DND-41 (cell line): ENCODE measurements around the gene DNER.

Source experiments
- ATAC-seq: fragments of 200-7000 bp; cut with Tn5 transposase; 3 replicates; pipeline ENCODE4 v1.9.1; 2021; ENCODE audit warnings: low read depth; ENCODE audit not compliant: insufficient read depth
- DNase-seq: peaks from one replicate; pipeline ENCODE4 v3.0.0-alpha.2; 2020
- H2AFZ ChIP-seq: 2 replicates; pipeline ENCODE4 v1.6.0; 2012; ENCODE audit warnings: low read depth, low read length
- H3K27ac ChIP-seq: 2 replicates; pipeline ENCODE4 v1.5.1; 2012; ENCODE audit warnings: low read length, inconsistent platforms
- H3K27me3 ChIP-seq: fragments of 200-600 bp; sonication (generic); 2 replicates; pipeline ENCODE4 v1.6.0; 2012; ENCODE audit warnings: low read length, mild to moderate bottlenecking, inconsistent platforms; ENCODE audit not compliant: insufficient read depth, poor library complexity
- H3K36me3 ChIP-seq: 2 replicates; pipeline ENCODE4 v1.5.1; 2012; ENCODE audit warnings: low read length, inconsistent platforms; ENCODE audit not compliant: insufficient read depth
- H3K4me1 ChIP-seq: 2 replicates; pipeline ENCODE4 v1.5.1; 2012; ENCODE audit warnings: mild to moderate bottlenecking, low read length; ENCODE audit not compliant: insufficient read depth
- H3K4me2 ChIP-seq: 2 replicates; pipeline ENCODE4 v1.6.0; 2012; ENCODE audit warnings: mild to moderate bottlenecking, moderate library complexity, low read length, inconsistent platforms; ENCODE audit not compliant: insufficient read depth
- H3K4me3 ChIP-seq, 2 experiments: fragments of 200-600 bp in 1 of 2; shearing (Covaris generic) in 1 of 2; 2 replicates each; pipeline ENCODE4 v1.5.1; 2012 to 2016; ENCODE audit warnings: inconsistent platforms in 2 of 2, low read length in 2 of 2, mild to moderate bottlenecking in 2 of 2, low read depth in 1 of 2, moderate library complexity in 1 of 2
- H3K79me2 ChIP-seq: 2 replicates; pipeline ENCODE4 v1.6.0; 2012; ENCODE audit warnings: low read length, inconsistent platforms; ENCODE audit not compliant: insufficient read depth
- H3K9ac ChIP-seq: 2 replicates; pipeline ENCODE4 v1.6.0; 2012; ENCODE audit warnings: low read depth, mild to moderate bottlenecking, inconsistent platforms, low read length, moderate library complexity
- H3K9me3 ChIP-seq: 2 replicates; pipeline ENCODE4 v1.5.1; 2012; ENCODE audit warnings: low read length, moderate library complexity, mild to moderate bottlenecking, inconsistent platforms; ENCODE audit not compliant: insufficient read depth, severe bottlenecking
- H4K20me1 ChIP-seq: 2 replicates; pipeline ENCODE4 v1.6.0; 2012; ENCODE audit warnings: low read length; ENCODE audit not compliant: insufficient read depth
- EZH2 ChIP-seq: IDR thresholded peaks from 3 replicates; pipeline ENCODE4 v1.6.1; 2012; ENCODE audit warnings: borderline replicate concordance, low read depth, mild to moderate bottlenecking, moderate library complexity, low read length, inconsistent platforms; ENCODE audit not compliant: severe bottlenecking
- TF ChIP-seq, protein P1 (sequence below): IDR thresholded peaks from 2 replicates; pipeline ENCODE4 v1.5.1; 2012; ENCODE audit warnings: borderline replicate concordance, low read length, moderate library complexity, mild to moderate bottlenecking; ENCODE audit not compliant: poor library complexity, severe bottlenecking; ENCODE audit errors: extremely low read depth

DNER gene

DNA sequence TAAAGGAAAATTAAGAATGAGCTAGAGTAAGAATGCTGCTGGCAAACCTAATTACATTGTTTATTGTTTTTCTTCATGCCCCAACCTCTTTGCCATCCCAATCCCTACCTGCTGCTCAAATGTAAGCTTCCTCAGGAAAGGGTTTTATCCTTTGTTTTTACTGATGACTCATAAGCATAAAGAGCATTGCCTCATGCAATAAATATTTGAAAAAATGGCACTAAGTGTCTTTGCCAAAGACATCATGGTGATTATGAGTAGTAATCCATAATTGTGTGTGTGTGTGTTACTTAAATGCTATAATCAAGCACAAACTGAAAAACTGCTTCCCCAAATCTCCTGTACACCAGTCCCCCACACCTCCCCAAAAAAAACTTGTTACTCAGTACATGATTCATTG lies 53.4 kb downstream of the DNER start:
- H3K27ac ChIP-seq = no peak overlapping the region
- H3K27me3 ChIP-seq = no peaks in the 10 kb centered on the region
- no peak overlapping the region for H3K4me2 ChIP-seq
- no peaks in the 10 kb centered on the region for H3K79me2 ChIP-seq
- TF ChIP-seq EZH2 = no peak
- TF ChIP-seq, protein P1, sequence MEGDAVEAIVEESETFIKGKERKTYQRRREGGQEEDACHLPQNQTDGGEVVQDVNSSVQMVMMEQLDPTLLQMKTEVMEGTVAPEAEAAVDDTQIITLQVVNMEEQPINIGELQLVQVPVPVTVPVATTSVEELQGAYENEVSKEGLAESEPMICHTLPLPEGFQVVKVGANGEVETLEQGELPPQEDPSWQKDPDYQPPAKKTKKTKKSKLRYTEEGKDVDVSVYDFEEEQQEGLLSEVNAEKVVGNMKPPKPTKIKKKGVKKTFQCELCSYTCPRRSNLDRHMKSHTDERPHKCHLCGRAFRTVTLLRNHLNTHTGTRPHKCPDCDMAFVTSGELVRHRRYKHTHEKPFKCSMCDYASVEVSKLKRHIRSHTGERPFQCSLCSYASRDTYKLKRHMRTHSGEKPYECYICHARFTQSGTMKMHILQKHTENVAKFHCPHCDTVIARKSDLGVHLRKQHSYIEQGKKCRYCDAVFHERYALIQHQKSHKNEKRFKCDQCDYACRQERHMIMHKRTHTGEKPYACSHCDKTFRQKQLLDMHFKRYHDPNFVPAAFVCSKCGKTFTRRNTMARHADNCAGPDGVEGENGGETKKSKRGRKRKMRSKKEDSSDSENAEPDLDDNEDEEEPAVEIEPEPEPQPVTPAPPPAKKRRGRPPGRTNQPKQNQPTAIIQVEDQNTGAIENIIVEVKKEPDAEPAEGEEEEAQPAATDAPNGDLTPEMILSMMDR = no peak
- no peaks in the 10 kb centered on the region for H3K9me3 ChIP-seq
- no peaks in the 10 kb centered on the region for H3K4me1 ChIP-seq
- DNase-seq (no peak), ATAC-seq (no peak)
- H3K4me3 ChIP-seq = no peak overlapping the region
- no peak overlapping the region for H3K9ac ChIP-seq
- H2AFZ ChIP-seq = no peak overlapping the region
- no peaks in the 10 kb centered on the region for H3K36me3 ChIP-seq
- no peaks in the 10 kb centered on the region for H4K20me1 ChIP-seq

DNA sequence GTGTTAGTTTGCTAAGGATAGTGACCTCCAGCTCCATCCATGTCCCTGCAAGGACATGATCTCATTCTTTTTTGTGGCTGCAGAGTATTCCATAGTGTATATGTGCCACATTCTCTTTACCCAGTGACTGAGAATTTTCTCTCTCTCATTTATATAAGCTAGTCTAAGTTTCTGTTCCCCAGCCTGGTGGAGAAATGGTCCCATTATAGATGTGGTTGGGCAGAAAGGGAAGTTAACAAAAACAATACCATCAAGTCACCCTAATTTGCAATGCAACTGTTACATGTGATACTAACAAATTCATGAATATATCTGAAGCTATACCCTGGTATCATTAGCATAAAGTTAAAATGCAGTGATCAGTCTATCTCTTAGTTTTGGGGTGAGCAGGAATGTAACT lies 54.0 kb downstream of the DNER start:
- Histone ChIP-seq H3K27me3 (no peaks in the 10 kb centered on the region), H3K4me3 (no peak overlapping the region), H3K79me2 (no peaks in the 10 kb centered on the region), H2AFZ (no peak overlapping the region), H3K9me3 (no peaks in the 10 kb centered on the region), H3K4me1 (no peaks in the 10 kb centered on the region), H3K9ac (no peak overlapping the region), H3K36me3 (no peaks in the 10 kb centered on the region), H3K4me2 (no peak overlapping the region), H3K27ac (no peak overlapping the region), H4K20me1 (no peaks in the 10 kb centered on the region)
- ATAC-seq (no peak), DNase-seq (no peak)
- no peak for TF ChIP-seq EZH2
- TF ChIP-seq, protein P1 = no peak

DNA sequence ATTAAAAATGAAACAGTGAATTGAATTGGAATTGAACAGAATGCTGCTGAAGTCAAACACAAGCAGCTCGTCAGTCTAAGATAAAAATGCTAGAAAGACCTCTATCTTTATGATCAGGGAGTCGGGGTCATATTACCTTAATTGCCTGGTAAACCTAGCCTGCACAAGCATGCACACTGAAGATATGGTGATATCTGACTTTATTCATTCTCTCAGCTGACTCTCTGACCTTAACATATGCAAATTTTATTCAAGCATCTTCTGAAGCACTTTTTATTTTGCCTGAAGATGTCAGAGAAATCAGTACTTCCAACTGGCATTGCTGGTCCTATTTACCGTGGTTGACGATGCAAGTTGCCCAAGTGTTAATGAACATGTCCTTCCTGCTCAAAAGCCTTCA lies 56.4 kb downstream of the DNER start:
- H3K4me1 ChIP-seq = no peaks in the 10 kb centered on the region
- no peak overlapping the region for H3K27ac ChIP-seq
- H3K36me3 ChIP-seq = no peaks in the 10 kb centered on the region
- H3K9me3 ChIP-seq = no peaks in the 10 kb centered on the region
- H3K79me2 ChIP-seq = no peaks in the 10 kb centered on the region
- no peak overlapping the region for H3K9ac ChIP-seq
- ATAC-seq (no peak), DNase-seq (no peak)
- no peak overlapping the region for H2AFZ ChIP-seq
- no peak for TF ChIP-seq EZH2
- TF ChIP-seq, protein P1 = no peak
- no peak overlapping the region for H3K4me2 ChIP-seq
- no peaks in the 10 kb centered on the region for H4K20me1 ChIP-seq
- no peaks in the 10 kb centered on the region for H3K27me3 ChIP-seq
- H3K4me3 ChIP-seq = no peak overlapping the region

DNA sequence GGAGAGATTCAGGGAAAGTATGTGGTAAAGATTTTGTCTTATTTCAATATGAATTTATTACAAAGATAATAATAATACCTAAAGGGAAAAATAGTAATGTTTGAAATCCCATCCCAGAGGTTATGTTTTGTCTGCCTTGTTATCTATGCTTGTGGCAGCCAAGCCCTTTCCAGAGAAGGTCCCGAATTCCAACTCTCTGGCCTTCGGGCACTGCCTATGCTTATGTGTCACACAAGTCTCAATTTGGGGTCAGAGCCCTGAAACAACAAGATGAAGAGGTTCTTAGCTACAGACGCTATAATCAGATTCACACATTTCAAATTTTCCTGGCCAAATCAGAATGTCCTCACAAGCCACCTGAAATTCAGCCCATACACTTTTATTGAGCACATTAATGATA lies 59.9 kb downstream of the DNER start:
- DNase-seq (no peak), ATAC-seq (no peak)
- H3K36me3 ChIP-seq = no peaks in the 10 kb centered on the region
- no peak overlapping the region for H3K4me2 ChIP-seq
- H3K27ac ChIP-seq = no peak overlapping the region
- H3K27me3 ChIP-seq = no peaks in the 10 kb centered on the region
- no peak for TF ChIP-seq EZH2
- H3K4me1 ChIP-seq = no peaks in the 10 kb centered on the region
- no peak overlapping the region for H3K4me3 ChIP-seq
- no peaks in the 10 kb centered on the region for H4K20me1 ChIP-seq
- no peak overlapping the region for H2AFZ ChIP-seq
- H3K79me2 ChIP-seq = no peaks in the 10 kb centered on the region
- H3K9ac ChIP-seq = no peak overlapping the region
- H3K9me3 ChIP-seq = no peaks in the 10 kb centered on the region
